Amygdala (tissue), 56 donors: ENCODE measurements around the gene LIMK1.
"Not testable (repeated sequence)": the region's sequence is repeated elsewhere in the genome, so short reads cannot be mapped to it uniquely, and the experiment has no call there.

Experiments
- DNase-seq, 56 donors: peaks; one replicate each; lab custom pipeline; 2025; lab: John Stamatoyannopoulos, UW

The LIMK1 gene

DNA sequence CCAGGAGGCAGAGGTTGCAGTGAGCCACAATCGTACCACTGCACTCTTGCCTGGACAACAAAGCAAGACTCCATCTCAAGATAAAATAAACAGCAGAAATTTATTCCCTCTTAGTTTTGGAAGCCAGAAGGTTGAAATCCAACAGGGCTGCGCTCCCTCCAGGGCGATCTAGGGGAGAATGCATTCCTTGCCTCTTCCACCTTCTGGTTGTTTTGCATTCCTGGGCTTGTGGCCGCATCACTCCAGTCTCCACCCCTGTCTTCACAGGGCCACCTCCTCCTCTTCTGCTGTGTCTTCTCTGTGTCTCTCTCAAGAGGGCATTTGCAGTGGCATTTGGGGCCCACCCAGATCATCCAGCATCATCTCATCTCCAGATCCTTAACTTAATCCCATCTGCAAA is 36.2 kb downstream of the LIMK1 start:
- DNase-seq = no peak

DNA sequence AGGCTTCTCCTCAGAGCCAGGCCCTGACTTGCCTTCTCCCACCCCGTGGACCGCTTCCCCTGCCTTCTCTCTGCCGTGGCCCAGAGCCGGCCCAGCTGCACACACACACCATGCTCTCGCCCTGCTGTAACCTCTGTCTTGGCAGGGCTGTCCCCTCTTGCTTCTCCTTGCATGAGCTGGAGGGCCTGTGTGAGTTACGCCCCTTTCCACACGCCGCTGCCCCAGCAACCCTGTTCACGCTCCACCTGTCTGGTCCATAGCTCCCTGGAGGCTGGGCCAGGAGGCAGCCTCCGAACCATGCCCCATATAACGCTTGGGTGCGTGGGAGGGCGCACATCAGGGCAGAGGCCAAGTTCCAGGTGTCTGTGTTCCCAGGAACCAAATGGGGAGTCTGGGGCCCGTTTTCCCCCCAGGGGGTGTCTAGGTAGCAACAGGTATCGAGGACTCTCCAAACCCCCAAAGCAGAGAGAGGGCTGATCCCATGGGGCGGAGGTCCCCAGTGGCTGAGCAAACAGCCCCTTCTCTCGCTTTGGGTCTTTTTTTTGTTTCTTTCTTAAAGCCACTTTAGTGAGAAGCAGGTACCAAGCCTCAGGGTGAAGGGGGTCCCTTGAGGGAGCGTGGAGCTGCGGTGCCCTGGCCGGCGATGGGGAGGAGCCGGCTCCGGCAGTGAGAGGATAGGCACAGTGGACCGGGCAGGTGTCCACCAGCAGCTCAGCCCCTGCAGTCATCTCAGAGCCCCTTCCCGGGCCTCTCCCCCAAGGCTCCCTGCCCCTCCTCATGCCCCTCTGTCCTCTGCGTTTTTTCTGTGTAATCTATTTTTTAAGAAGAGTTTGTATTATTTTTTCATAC is 38.0 kb downstream of the LIMK1 start:
- DNase-seq = no peak

DNA sequence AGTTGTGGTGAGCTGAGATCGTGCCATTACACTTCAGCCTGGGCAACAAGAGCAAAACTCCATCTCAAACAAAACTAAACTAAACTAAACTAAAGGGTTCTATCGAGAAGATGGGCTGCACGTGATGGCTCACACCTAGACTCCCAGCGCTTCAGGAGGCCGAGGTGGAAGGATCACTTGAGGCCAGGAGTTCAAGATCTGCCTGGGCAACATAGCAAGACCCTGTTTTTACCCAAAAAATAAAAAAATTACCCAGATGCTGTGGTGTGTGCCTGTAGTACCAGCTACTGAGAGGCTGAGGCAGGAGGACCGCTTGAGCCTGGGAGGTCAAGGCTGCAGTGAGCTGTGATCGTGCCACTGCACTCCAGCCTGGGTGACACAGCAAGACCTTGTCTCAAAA is 40.3 kb downstream of the LIMK1 start:
- not testable (repeated sequence) for DNase-seq

DNA sequence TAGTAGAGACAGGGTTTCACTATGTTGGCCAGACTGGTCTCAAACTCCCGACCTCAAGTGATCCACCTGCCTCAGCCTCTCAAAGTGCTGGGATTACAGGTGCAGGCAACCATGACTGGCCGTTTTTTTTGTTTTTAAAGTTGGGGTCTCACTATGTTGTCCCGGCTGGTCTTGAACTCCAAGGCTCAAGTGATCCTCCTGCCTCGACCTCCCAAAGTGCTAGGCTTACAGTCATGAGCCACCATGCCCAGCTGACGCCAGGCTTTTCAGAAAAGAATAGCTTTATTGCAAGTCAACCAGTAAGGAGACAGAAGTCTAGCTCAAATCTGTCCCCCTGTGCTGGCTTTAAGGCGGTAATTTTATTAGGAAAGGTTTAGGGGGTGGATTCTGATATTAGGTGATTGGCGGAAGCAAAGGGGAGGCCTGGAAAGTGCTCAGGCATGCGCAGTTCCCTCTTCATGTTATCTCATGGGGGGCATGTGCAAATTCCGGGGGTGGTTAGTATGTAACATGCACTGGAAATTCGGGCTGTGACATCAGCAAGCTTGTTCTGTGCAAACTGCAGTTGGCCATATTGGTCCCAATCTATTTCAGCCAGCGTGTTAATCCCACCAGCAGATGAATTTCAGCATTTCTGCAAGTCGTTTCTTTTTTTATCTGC is 42.7 kb downstream of the LIMK1 start:
- DNase-seq = no peak

DNA sequence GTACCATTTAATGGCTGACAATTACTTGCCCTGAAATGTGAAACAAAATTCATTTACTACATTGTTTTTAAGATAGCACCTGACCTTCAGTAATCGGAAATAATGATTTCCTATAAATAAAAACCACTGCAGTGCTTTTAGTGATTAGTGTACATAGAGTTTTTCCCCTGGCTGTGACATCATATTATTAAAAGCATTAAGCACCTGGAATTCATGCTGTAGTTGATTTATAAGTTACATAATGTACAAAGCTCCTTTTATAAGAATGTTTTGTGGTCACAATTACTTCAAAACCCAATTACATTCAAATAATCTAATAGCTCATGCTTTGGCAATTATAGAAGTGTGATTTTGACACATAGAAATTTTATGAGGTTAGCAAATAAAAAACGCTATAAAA is 46.3 kb downstream of the LIMK1 start:
- DNase-seq = no peak

GRCh38 chr7:74130518-74130917 is 46.9 kb downstream of the LIMK1 start:
- no peak for DNase-seq

GRCh38 chr7:74134117-74134620 is 50.6 kb downstream of the LIMK1 start:
- DNase-seq = no peak

DNA sequence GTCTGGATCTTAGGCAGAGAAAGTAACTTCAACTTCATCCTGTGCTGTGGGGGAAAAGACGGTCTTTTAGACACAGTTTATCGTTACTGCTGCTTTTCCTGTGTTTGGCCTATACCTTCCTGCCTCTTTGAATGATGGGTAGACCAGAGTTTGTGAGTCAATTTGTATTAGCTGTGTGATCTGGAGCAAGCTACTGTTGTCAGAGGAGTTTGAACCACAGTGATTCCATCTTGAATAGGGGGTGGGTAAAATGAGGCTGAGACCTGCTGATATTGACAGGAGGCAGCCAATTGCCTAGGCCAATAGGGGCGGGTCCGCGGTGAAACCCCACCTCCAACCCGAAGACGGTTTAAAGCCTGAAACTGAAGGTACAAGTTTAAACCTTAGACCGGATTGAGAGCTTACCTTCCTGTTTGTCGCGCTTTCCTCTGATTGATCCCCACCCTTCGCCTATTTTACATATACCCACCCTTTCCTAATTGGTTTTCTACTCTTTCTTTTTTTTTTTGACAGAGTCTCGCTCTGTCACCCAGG is 54.8 kb downstream of the LIMK1 start:
- no peak for DNase-seq

DNA sequence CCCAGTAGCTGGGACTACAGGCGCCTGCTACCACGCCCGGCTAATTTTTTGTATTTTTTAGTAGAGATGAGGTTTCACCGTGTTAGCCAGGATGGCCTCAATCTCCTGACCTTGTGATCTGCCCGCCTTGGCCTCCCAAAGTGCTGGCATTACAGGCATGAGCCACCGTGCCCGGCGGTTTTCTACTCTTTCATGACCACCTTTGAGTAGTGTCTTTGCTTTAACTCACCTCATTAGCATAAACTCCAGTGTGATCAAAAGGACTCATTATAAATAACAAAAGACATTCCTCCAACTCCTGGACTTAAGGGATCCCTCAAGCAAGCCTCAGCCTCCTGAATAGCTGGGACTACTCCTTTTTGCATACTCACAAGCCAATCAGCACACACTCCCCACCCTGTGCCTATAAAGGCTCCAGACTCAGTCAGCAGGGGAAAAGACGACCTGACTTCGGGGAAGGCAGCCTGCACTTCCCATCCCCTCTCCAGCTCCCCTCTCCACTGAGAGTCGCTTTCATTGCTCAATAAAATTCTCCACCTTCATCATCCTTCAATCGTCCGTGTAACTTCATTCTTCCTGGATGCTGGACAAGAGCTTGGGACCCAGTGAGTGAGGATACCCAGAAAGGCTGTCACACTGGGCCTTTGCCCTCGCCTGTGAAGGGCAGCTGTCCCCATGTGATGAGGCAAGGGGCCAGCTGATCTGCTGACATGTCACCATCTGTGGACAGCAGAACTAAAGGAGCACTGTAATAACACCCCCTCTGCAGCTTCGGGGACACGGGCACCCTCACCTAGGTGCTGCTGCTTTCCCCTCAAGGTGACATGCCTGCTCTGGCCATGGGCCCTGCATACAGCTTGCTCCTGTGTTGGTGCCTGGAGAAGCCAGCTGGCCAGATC is 55.6 kb downstream of the LIMK1 start:
- DNase-seq = peak in 6 of 56 donors; percentile 2 to 27 (median 10)

- DNase-seq = no peak
These were observed 58.1 kb downstream of the LIMK1 start for GRCh38 chr7:74141705-74142104.

DNA sequence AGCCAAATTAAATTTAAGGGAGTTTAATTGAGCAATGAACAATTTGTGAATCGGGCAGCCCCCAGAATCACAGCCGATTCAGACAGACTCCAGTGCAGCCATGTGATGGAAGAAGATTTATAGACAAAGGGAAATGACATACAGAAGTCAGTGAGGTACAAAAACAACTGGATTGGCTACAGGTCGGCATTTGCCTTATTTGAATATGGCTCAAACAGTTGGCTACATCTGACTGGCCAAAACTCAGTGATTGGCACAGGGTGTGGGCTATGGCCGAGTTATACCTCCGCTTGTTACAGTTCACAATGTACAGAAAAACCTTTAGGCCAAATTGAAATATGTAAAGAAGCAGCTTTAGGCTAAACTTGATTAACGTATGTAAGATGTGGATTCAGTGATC is 59.8 kb downstream of the LIMK1 start:
- no peak for DNase-seq

DNA sequence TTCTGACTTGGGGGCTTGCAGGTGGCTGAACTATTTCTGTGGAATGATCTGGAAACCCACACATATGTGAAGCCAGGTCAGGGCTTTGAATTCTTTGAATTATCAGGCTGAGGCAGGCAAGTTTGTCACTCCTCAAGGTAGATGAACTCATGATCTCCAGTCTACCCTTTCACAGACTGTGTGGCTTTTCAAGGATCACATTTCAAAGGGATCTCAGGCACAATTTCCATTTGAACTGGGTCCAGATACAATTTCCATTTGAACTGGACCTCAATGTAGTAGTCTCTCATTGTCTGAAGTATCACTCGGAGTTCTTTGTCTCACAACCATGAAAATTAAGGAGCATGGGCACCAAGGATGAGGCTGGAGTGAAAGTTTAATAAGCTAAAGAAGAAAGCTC is 64.9 kb downstream of the LIMK1 start:
- no peak for DNase-seq

- no peak for DNase-seq
These were observed 65.5 kb downstream of the LIMK1 start for GRCh38 chr7:74149071-74149470.

DNA sequence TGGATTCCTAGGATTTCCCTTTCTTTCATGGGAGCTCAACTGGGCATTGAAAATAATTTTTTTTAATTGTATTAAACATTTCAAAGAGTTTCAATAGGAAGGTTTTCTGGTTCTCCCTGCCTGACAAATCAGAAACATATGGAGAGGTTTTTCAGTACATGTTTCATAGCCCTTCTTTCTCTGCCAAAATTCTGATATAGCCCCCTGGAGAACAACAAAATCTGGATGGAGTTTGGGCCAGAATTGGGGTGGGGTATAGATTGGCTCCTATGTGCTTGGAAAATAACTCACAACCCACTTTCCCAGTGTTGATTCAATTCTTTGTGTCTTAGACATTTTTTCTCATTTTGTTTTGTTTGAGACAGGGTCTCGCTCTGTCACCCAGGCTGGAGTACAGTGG is 66.0 kb downstream of the LIMK1 start:
- no peak for DNase-seq

- no peak for DNase-seq
These were observed 70.1 kb downstream of the LIMK1 start for GRCh38 chr7:74153736-74154135.

GRCh38 chr7:74155810-74156395 is 72.3 kb downstream of the LIMK1 start:
- no peak for DNase-seq

DNA sequence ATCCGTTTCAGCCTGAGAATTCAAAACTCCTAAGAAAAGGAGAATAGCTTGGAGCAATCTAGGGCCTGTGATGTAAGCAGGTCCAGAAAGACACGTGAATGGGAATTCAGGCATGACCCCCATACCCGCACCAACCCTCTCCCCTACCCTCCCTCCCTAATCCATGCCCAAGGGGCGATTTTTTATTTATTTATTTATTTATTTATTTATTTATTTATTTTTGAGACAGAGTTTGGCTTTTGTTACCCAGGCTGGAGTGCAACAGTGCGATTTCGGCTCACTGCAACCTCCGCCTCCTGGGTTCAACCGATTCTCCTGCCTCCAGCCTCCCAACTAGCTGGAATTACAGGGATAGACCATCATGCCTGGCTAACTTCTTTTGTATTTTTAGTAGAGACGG is 74.0 kb downstream of the LIMK1 start:
- no peak for DNase-seq

DNA sequence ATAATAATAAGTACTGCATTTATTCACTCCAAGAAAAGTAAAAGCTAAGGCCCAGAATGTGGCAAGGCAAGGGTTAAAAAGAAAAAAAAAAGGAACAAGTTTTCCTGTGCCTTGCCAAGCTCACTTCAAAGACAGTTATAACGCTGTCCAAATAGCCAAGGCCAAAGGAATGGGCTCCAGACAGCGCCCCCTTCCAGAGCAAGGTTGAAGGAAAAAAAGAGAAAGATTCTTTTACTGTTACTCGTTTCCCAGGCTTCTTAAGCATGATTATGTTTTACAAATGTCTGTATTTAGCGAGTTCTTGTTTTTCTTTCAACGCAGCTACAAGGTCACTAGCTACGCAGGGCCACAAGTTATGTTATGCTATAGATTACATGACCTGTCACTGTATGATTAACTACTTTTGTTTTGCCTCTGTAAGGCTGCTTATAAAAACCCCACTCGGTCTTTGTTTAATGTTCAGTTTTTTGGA is 81.4 kb downstream of the LIMK1 start:
- DNase-seq = no peak

- no peak for DNase-seq
These were observed 82.4 kb downstream of the LIMK1 start for GRCh38 chr7:74165867-74166593.
